ENCODE results near the gene LRMDA. TPM values are rescaled to one million over a fixed set of nuclear protein-coding genes. Genes with fewer than 3 reads are reported as not detected.

Gene LRMDA
- total and polyA plus RNA-seq, 2 donors (not counting 3 experiments of a cell fraction or from before 2014, with no cell fraction given): 9.7 to 18.0 TPM

- dilution Hi-C loops (cut with MboI; ENCODE audit: extremely low pct_ligation_motif_present, low sequenced_read_pairs) (no loop called here), intact Hi-C loops (cut with micrococcal nuclease) (no loop called here)
- Histone ChIP-seq H3K27ac (ENCODE audit: insufficient read depth, low read depth, low read length) (no peak overlapping the region), H2AFZ (ENCODE audit: low read depth, low read length) (no peak overlapping the region), H4K20me1 (replicated peaks; ENCODE audit: control insufficient read depth, extremely low read depth, insufficient read depth, low read length) (no peaks in the 10 kb centered on the region), H3K4me1 (ENCODE audit: control insufficient read depth, extremely low read depth, insufficient read depth, low read length) (no peaks in the 10 kb centered on the region), H3K9ac (replicated peaks; ENCODE audit: extremely low read depth, insufficient read depth, low read length) (no peak overlapping the region), H3K9me3 (replicated peaks; ENCODE audit: control insufficient read depth, insufficient read depth, low read length) (no peaks in the 10 kb centered on the region), H3K4me3 (replicated peaks in 1 of 3; ENCODE audit: insufficient read depth in 1 of 3, low read depth in 1 of 3, low read length in 3 of 3) (no peak overlapping the region), H3K4me2 (ENCODE audit: insufficient read depth, low read length) (no peak overlapping the region), H3K27me3 (ENCODE audit: control insufficient read depth in 2 of 2, insufficient read depth in 2 of 2, low read length in 2 of 2) (no peaks in the 10 kb centered on the region), H3K9me1 (replicated peaks; ENCODE audit: control insufficient read depth, extremely low read depth, insufficient read depth, low read length) (no peaks in the 10 kb centered on the region), H3K36me3 (ENCODE audit: control insufficient read depth in 2 of 2, extremely low read depth in 1 of 2, insufficient read depth in 2 of 2, low read length in 2 of 2) (no peaks in the 10 kb centered on the region), H3K79me2 (ENCODE audit: control insufficient read depth, insufficient read depth, low read length) (no peaks in the 10 kb centered on the region)
- ChIA-PET POLR2A (no interaction called here), CTCF (no interaction called here)
- DNase-seq (ENCODE audit: low read depth, low spot score) (no peak), FAIRE-seq (no peak)
- BruUV-seq (replicated peaks): no TSS peak
- no peak for TF ChIP-seq FOS (IDR thresholded peaks at IDR 0.05; ENCODE audit: borderline replicate concordance, insufficient read depth, low read length)
Measured at GRCh38 chr10:75460059-75460458, 28.6 kb downstream of the LRMDA start.

GRCh38 chr10:75461672-75462649 lies 30.5 kb downstream of the LRMDA start:
- H3K9me1 ChIP-seq (replicated peaks; ENCODE audit: control insufficient read depth, extremely low read depth, insufficient read depth, low read length): no peaks in the 10 kb centered on the region
- H3K4me1 ChIP-seq (ENCODE audit: control insufficient read depth, extremely low read depth, insufficient read depth, low read length): no peaks in the 10 kb centered on the region
- CTCF ChIA-PET: no interaction called here
- POLR2A ChIA-PET: no interaction called here
- DNase-seq (ENCODE audit: low read depth, low spot score) (no peak), FAIRE-seq (no peak)
- dilution Hi-C loops (cut with MboI; ENCODE audit: extremely low pct_ligation_motif_present, low sequenced_read_pairs) (no loop called here), intact Hi-C loops (cut with micrococcal nuclease) (no loop called here)
- H3K9ac ChIP-seq (replicated peaks; ENCODE audit: extremely low read depth, insufficient read depth, low read length): no peak overlapping the region
- H3K27me3 ChIP-seq (ENCODE audit: control insufficient read depth in 2 of 2, insufficient read depth in 2 of 2, low read length in 2 of 2): no peaks in the 10 kb centered on the region
- H3K27ac ChIP-seq (ENCODE audit: insufficient read depth, low read depth, low read length): no peak overlapping the region
- H3K36me3 ChIP-seq (ENCODE audit: control insufficient read depth in 2 of 2, extremely low read depth in 1 of 2, insufficient read depth in 2 of 2, low read length in 2 of 2): no peaks in the 10 kb centered on the region
- TF ChIP-seq MYC (IDR thresholded peaks at IDR 0.05; ENCODE audit: low read depth, low read length) (no peak), POLR2AphosphoS5 (IDR thresholded peaks at IDR 0.05; ENCODE audit: insufficient read depth, low read depth, low read length) (no peak), GATA2 (IDR thresholded peaks at IDR 0.05; ENCODE audit: insufficient read depth, insufficient read length, low read depth, low read length) (no peak)
- no peaks in the 10 kb centered on the region for H3K9me3 ChIP-seq (replicated peaks; ENCODE audit: control insufficient read depth, insufficient read depth, low read length)
- no peak overlapping the region for H2AFZ ChIP-seq (ENCODE audit: low read depth, low read length)
- H3K4me3 ChIP-seq (replicated peaks in 1 of 3; ENCODE audit: insufficient read depth in 1 of 3, low read depth in 1 of 3, low read length in 3 of 3): no peak overlapping the region
- BruUV-seq (replicated peaks): no TSS peak
- H4K20me1 ChIP-seq (replicated peaks; ENCODE audit: control insufficient read depth, extremely low read depth, insufficient read depth, low read length): no peaks in the 10 kb centered on the region
- no peak overlapping the region for H3K4me2 ChIP-seq (ENCODE audit: insufficient read depth, low read length)
- no peaks in the 10 kb centered on the region for H3K79me2 ChIP-seq (ENCODE audit: control insufficient read depth, insufficient read depth, low read length)
